K562 (cell line): Measurements from ENCODE around the gene RNF141. TPM values are rescaled to one million over a fixed set of nuclear protein-coding genes. Genes with fewer than 3 reads are reported as not detected.

Source experiments
- JUND ChIP-seq, 2 experiments: IDR thresholded peaks; 2 replicates in 1 of 2; 3 replicates in 1 of 2; pipeline ENCODE4 v1.6.1; 2011; ENCODE audit warnings: borderline replicate concordance in 2 of 2, low read depth in 2 of 2, low read length in 2 of 2, improper control_type of control experiment in 1 of 2, missing biosample characterization in 1 of 2, missing genetic modification characterization in 1 of 2, missing genetic modification reagents in 1 of 2
- MBD1 ChIP-seq: fragments of 250-450 bp; sonication (Bioruptor Pico); IDR thresholded peaks from 2 replicates; pipeline ENCODE4 v1.8.0; 2022; ENCODE audit warnings: inconsistent platforms
- MEIS2 ChIP-seq: fragments of 450-650 bp; IDR thresholded peaks from 2 replicates; pipeline ENCODE4 v1.6.1; 2014; ENCODE audit warnings: mild to moderate bottlenecking; ENCODE audit not compliant: partially characterized antibody
- NCOA1 ChIP-seq: fragments of 450-650 bp; IDR thresholded peaks from 2 replicates; pipeline ENCODE4 v1.6.1; 2016; ENCODE audit warnings: low read depth
- NR2C1 ChIP-seq, 2 experiments: fragments of 450-650 bp; IDR thresholded peaks; 2 replicates each; pipeline ENCODE4 v1.6.1; 2017; ENCODE audit warnings: mild to moderate bottlenecking in 2 of 2, antibody characterized with exemption in 1 of 2, inconsistent platforms in 1 of 2, missing compliant biosample characterization in 1 of 2, missing genetic modification characterization in 1 of 2
- POLR2B ChIP-seq: fragments of 450-650 bp; IDR thresholded peaks from 2 replicates; pipeline ENCODE4 v1.6.1; 2018; ENCODE audit warnings: low read depth; ENCODE audit not compliant: partially characterized antibody
- PTBP1 ChIP-seq: fragments of 200-400 bp; formaldehyde crosslinking; IDR thresholded peaks from 2 replicates; pipeline ENCODE4 v1.6.1; 2017; ENCODE audit warnings: low read depth, low read length
- RBFOX2 ChIP-seq: fragments of 200-400 bp; formaldehyde crosslinking; IDR thresholded peaks from 2 replicates; pipeline ENCODE4 v1.6.1; 2017; ENCODE audit warnings: low read depth, mild to moderate bottlenecking, low read length, moderate library complexity
- RFX7 ChIP-seq: fragments of 250-450 bp; sonication (Bioruptor Pico); IDR thresholded peaks from 2 replicates; pipeline ENCODE4 v1.5.1; 2021; ENCODE audit warnings: mild to moderate bottlenecking
- TCF15 ChIP-seq: fragments of 250-450 bp; sonication (Bioruptor Pico); IDR thresholded peaks from 2 replicates; pipeline ENCODE4 v1.8.0; 2022; ENCODE audit warnings: moderate library complexity, mild to moderate bottlenecking, inconsistent platforms
- TCF7L2 ChIP-seq: fragments of 150-350 bp; IDR thresholded peaks from 2 replicates; pipeline ENCODE4 v1.6.1; 2016; ENCODE audit warnings: low read depth, mild to moderate bottlenecking, low read length, moderate library complexity
- ZC3H4 ChIP-seq: sonication (generic); formaldehyde crosslinking; IDR thresholded peaks from 2 replicates; pipeline ENCODE4 v1.9.0; 2021; ENCODE audit warnings: missing genetic modification reagents, borderline replicate concordance
- ZNF12 ChIP-seq: sonication (generic); formaldehyde crosslinking; IDR thresholded peaks from 2 replicates; pipeline ENCODE4 v1.4.0; 2020; ENCODE audit warnings: mild to moderate bottlenecking, missing genetic modification reagents
- ZNF3 ChIP-seq: fragments of 250-450 bp; sonication (Bioruptor Pico); IDR thresholded peaks from 2 replicates; pipeline ENCODE4 v1.5.0; 2021; ENCODE audit warnings: mild to moderate bottlenecking, moderate library complexity
- ZNF584 ChIP-seq: fragments of 200-800 bp; sonication (Bioruptor generic); IDR thresholded peaks from 2 replicates; pipeline ENCODE4 v1.6.1; 2016; ENCODE audit warnings: low read depth, mild to moderate bottlenecking, missing genetic modification characterization, missing compliant biosample characterization
- ZNF766 ChIP-seq: fragments of 200-800 bp; sonication (Bioruptor generic); conservative IDR thresholded peaks from 2 replicates; pipeline ENCODE4 v1.6.1; 2016; ENCODE audit warnings: missing genetic modification characterization, missing compliant biosample characterization
- polyA plus RNA-seq, 8 experiments: library from polyadenylated mRNA; depleted of rRNA in 4 of 8; stranded (reverse) in 5 of 8; unstranded in 3 of 8; fragments of >200 nt; fragmentation: Nextera tagmentation in 2 of 8; fragmentation: Illumina TruSeq in 1 of 8; extraction: Ambion mirVana in 2 of 8; extraction: Trizol in 1 of 8; gene quantifications; 2 replicates each; pipeline versions ENCODE4 v1.2.1 to v1.2.3, GENCODE V29; 2011 to 2014; ENCODE audit warnings: inconsistent platforms in 1 of 8, missing spikeins in 1 of 8
- total RNA-seq, 7 experiments: library from RNA; depleted of rRNA in 6 of 7; stranded (reverse); fragments of >200 nt in 6 of 7; fragmentation: Illumina TruSeq in 2 of 7; extraction: Trizol in 2 of 7; gene quantifications; 2 replicates each; pipeline versions ENCODE4 v1.2.1 to v1.2.3, GENCODE V29; 2011 to 2021; ENCODE audit warnings: low replicate concordance in 1 of 7
- TF ChIP-seq, protein P1 (sequence below): fragments of 450-650 bp; IDR thresholded peaks from 2 replicates; pipeline ENCODE4 v1.6.1; 2016; ENCODE audit warnings: antibody characterized with exemption
- TF ChIP-seq, protein P2 (sequence below): fragments of 250-450 bp; sonication (Bioruptor Pico); IDR thresholded peaks from 2 replicates; pipeline ENCODE4 v1.8.0; 2021; ENCODE audit warnings: borderline replicate concordance, mild to moderate bottlenecking, moderate library complexity; ENCODE audit not compliant: poor library complexity, severe bottlenecking
- TF ChIP-seq, protein P3 (sequence below): sonication (generic); formaldehyde crosslinking; IDR thresholded peaks from 2 replicates; pipeline ENCODE4 v1.8.1; 2023; ENCODE audit warnings: mild to moderate bottlenecking, missing genetic modification reagents

The RNF141 gene
- total and polyA plus RNA-seq, 9 of the 15 experiments (the other 6 are each of a cell fraction or from before 2014, with no cell fraction given), result 9.7 to 51.9 (median 18.9) TPM

DNA sequence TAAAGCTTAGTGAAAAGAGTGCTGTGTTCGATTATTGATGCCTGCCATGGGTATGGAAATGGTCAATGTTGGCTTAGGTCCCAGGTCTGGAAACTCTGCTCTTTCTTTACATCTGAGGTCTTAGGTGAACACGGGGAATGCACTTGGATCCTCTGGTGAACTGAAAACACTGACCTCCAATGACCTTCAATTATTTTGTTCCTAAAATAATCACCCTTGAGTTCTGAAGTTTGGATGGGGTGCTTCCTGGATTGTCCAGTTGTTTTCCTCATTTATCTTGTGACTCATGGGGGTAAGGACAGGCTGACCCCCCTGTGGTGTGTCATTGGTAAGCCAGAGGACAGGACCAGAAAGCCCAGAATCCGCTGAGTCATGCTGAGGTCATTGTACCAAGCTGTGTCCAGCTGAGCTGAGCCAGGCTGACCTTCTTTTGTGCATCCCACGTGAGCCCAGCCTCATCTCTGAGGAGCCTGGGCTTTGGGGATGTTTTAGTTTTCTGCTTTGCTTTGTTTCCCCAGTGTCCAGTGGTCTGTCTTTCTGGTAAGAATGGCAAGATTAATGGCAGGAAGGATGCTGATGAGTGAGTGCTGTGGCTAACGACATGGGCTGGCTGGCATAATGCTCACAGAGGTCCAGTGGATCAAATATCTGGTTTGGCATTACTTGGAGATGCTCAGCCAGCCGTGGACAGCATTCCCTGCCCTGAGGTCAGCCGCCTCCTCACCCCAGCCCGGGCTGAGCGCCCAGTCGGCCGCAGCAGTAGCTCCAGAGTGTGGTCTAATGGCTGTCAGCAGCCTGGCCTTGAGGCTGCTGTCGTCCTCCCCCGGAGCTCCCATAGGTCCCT is 50.4 kb downstream of the RNF141 start (continued):
- peak; percentile 69 for TF ChIP-seq NR2C1 (IDR thresholded peaks at IDR 0.05)
- peak; percentile 84 for TF ChIP-seq NR2C1 (tag; IDR thresholded peaks at IDR 0.05)
- no peak for TF ChIP-seq ZNF12 (CRISPR knock-in tag)
- TF ChIP-seq ZNF584, result 0 out of 2 replicates have a peak, but pooled peaks have one; percentile 34
- no peak for TF ChIP-seq TCF7L2
- TF ChIP-seq MEIS2, result peak; percentile 98
- TF ChIP-seq RFX7, result no peak
- TF ChIP-seq, protein P1, sequence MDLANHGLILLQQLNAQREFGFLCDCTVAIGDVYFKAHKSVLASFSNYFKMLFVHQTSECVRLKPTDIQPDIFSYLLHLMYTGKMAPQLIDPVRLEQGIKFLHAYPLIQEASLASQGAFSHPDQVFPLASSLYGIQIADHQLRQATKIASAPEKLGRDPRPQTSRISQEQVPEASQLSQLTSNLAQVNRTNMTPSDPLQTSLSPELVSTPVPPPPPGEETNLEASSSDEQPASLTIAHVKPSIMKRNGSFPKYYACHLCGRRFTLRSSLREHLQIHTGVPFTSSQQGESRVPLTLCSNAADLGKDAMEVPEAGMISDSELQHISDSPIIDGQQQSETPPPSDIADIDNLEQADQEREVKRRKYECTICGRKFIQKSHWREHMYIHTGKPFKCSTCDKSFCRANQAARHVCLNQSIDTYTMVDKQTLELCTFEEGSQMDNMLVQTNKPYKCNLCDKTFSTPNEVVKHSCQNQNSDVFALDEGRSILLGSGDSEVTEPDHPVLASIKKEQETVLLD, result no peak
- peak; percentile 17; the same call in 1 of the 2 replicates for TF ChIP-seq NCOA1
- no peak for TF ChIP-seq ZNF3 (CRISPR knock-in tag)
- peak; percentile 66; the same call in 1 of the 2 replicates for TF ChIP-seq ZNF766 (CRISPR knock-in tag)
- TF ChIP-seq RBFOX2, result no peak
- TF ChIP-seq ZC3H4 (CRISPR knock-in tag), result no peak
- peak; percentile 98 for TF ChIP-seq JUND (IDR thresholded peaks at IDR 0.05; ENCODE audit: borderline replicate concordance, low read depth, low read length)
- TF ChIP-seq JUND (tag; IDR thresholded peaks at IDR 0.05; ENCODE audit: borderline replicate concordance, low read depth, low read length), result peak; percentile 99
- TF ChIP-seq, protein P2, sequence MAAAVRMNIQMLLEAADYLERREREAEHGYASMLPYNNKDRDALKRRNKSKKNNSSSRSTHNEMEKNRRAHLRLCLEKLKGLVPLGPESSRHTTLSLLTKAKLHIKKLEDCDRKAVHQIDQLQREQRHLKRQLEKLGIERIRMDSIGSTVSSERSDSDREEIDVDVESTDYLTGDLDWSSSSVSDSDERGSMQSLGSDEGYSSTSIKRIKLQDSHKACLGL (CRISPR knock-in tag), result no peak
- TF ChIP-seq PTBP1, result no peak
- TF ChIP-seq MBD1, result no peak
- TF ChIP-seq TCF15 (CRISPR knock-in tag), result no peak
- TF ChIP-seq, protein P3, sequence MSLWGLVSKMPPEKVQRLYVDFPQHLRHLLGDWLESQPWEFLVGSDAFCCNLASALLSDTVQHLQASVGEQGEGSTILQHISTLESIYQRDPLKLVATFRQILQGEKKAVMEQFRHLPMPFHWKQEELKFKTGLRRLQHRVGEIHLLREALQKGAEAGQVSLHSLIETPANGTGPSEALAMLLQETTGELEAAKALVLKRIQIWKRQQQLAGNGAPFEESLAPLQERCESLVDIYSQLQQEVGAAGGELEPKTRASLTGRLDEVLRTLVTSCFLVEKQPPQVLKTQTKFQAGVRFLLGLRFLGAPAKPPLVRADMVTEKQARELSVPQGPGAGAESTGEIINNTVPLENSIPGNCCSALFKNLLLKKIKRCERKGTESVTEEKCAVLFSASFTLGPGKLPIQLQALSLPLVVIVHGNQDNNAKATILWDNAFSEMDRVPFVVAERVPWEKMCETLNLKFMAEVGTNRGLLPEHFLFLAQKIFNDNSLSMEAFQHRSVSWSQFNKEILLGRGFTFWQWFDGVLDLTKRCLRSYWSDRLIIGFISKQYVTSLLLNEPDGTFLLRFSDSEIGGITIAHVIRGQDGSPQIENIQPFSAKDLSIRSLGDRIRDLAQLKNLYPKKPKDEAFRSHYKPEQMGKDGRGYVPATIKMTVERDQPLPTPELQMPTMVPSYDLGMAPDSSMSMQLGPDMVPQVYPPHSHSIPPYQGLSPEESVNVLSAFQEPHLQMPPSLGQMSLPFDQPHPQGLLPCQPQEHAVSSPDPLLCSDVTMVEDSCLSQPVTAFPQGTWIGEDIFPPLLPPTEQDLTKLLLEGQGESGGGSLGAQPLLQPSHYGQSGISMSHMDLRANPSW, result no peak
- no peak for TF ChIP-seq POLR2B
